Hypothalamus (tissue), 51 donors: ENCODE results near the gene WASL.

Experiments
- DNase-seq, 51 donors: peaks; one replicate each; lab custom pipeline; 2025; lab: John Stamatoyannopoulos, UW

Gene WASL

DNA sequence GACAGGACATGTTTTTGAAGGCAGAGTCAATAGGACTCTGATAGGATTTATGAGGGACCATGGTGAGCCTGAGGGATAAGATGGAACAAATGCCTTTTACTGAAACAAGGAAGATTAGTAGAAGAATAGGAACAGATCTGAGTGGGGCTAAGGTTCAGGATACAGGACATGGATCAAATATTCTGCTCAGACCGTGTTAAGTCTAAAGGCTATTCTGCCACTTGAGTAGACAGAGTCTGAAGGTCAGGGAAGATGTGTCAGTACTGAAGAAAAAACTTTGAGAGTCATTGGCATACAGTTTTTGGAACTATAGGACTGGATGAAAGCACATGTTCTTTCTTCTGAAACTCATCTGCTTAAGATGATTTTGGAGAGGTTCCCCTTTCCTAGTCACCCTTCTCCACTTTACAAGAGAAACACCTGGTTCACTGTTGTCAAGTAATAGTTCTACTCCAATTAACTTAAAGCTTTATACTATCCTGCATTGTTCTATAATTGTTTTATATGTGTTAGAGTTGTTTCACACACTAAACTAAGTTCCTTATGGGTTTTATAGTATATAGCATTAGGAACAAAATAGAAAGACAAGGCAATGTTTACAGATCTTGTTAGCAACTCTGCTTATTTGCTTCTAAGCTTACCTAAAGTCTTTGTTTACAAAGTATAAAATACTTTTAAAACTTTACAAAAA is 43.4 kb downstream of the WASL start:
- DNase-seq: no peak

- no peak for DNase-seq
These were observed 52.7 kb downstream of the WASL start for GRCh38 chr7:123695944-123696677.

DNA sequence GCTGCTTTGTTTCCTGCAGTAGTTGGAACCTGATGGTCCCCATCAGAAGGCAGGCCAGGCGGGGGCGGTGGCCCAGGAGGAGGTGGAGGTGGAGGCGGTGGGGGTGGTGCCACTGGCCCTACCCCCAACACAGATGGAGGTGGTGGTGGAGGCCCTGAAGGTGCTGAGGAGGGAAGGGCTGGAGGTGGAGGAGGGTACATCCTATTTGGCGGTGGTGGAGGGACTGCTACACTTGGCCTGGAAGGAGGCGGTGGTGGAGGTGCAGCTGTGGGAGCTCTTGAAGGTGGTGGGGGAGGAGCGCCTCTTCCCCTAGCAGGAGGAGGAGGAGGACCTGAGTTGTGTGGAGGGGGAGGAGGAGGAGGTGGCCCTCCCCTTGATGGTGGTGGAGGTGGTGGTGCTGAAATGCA is 56.3 kb downstream of the WASL start:
- no peak for DNase-seq

DNA sequence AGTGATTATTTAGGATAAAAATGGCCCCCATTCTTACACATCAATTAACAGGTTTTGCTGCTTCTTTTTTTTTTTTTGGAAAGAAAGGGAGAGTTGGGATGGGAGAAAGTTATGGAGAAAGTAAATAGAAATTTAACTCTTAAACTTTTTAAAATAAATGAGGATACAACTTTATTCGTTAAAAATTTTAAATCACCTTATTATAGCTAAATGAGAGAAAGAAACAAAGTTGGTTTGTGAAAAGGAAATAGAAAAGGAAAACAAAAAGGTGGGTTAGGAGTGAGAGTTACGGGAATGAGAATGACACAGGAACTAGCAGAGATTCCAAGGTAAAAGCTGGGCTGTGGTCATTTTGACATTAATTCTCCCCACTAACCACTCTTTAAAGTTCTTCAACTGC is 58.3 kb downstream of the WASL start:
- DNase-seq: no peak

- no peak for DNase-seq
These were observed 59.6 kb downstream of the WASL start for GRCh38 chr7:123689250-123689649.

- DNase-seq: no peak
These were observed 61.1 kb downstream of the WASL start for GRCh38 chr7:123687727-123688126.

DNA sequence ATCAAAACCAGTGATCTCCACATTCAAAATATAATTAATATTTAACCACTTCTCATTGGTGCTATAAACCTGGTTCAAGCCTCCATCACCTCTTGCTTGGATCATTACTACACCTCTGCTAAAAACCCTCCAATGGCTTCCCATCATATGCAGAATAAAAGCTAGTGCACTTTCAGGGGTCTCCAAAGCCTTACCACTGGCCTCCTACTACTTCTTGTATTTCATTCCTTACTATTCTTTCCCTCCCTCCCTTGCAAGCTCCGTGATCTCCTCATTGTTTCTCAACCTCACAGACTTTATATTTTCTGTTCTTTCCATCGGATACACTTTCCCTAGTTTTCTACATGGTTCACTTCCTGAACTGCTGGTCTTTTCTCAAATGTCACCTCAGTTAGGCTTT is 61.6 kb downstream of the WASL start:
- DNase-seq: no peak

DNA sequence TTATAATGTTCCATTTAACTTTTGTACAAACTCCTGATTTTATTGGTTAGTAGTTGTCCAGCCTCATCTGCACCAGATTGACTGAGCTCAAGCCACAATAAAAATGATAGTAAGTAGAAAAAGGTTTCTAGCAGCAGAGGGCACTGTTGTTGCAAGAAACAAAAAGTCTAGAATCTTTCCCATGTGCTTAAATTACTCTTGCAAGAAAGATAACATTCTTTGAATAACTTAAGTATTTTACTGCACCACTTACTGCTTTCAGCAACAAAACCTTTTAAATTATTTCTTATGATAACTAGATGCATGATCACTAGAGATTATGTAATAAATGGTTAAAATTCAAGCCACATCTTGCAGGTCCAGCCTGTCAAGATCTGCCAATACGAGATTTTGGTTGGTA is 66.1 kb downstream of the WASL start:
- peak in 1 of 51 donors; percentile 18 for DNase-seq

DNA sequence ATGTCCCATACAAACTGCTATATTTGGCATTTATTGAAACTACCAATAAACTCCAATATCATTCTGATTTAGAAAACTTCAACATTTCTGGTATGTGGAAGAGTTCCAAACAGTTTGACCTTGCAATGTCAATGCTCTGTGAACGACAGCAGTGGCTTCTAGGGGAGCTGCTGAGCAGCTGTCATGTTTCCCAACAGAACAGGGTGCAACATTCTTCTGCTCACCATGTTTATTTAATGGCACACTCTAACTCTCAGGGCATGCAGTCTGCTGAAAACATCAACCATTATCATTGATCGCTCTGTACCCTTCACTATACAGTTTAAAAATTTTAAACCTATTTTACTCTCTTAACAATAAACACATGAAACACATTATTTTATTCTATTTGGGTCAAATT is 67.2 kb downstream of the WASL start:
- DNase-seq: no peak

GRCh38 chr7:123680580-123680979 is 68.2 kb downstream of the WASL start:
- no peak for DNase-seq

DNA sequence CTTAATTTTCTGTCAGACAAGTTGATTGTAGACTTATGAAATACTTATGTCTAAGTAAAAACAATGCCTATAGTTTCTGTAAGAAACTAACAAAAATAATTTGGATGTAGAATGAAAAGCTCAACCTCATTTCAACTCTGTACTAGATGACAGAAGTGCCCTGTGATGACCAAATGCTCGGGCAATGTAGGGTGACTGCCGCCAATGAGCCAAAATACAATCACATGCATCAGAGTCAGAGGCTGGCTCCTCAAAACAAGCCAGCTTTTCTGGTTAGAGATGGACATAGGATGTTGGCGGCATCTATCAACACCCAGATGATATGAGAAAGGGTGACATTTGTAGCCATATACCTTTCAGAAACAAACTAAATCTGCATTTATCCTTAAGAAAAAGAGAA is 69.2 kb downstream of the WASL start:
- DNase-seq: no peak

DNA sequence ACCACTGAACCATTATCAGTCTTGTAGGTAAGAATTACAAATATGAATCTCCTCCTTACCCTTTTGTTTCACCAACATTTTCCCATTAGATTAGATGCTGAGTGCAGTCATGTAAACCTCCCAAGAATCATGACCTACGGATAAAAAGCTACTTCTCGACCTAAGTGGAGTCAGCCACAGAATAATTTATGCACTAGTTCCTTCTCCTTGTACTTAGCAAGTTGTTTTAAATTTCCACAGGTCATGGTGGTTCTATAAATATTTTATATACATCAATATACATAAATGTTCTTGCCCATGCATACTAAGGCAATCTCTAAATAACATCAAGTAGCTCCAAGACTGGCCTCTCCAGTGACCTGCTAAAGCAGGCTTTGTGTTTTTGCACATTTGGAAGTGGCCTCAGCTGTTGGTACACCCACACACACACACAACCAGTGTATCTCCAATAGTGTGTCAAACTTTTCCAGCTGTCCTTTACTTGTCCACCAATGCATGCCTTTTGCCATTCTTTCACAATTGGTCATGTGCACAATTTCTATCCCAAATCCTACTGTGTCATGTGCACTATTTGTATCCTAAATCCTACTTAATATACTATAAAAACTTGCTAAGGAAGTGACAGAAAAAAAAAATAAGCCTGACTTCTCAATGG is 71.6 kb downstream of the WASL start:
- DNase-seq: no peak

DNA sequence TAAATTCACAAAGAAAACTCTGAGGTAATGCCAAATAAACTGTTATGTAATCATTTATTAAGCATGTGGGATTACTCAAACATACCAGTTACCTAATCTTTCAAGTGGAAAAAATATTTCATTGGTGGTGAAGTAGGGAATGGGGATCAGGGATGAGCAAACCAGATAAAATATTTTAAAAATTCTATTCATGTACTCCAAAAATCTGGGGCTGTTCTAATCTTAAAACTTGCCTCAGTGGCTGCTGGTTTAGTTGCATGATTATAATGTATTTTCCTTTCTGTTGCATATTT is 73.7 kb downstream of the WASL start:
- no peak for DNase-seq

DNA sequence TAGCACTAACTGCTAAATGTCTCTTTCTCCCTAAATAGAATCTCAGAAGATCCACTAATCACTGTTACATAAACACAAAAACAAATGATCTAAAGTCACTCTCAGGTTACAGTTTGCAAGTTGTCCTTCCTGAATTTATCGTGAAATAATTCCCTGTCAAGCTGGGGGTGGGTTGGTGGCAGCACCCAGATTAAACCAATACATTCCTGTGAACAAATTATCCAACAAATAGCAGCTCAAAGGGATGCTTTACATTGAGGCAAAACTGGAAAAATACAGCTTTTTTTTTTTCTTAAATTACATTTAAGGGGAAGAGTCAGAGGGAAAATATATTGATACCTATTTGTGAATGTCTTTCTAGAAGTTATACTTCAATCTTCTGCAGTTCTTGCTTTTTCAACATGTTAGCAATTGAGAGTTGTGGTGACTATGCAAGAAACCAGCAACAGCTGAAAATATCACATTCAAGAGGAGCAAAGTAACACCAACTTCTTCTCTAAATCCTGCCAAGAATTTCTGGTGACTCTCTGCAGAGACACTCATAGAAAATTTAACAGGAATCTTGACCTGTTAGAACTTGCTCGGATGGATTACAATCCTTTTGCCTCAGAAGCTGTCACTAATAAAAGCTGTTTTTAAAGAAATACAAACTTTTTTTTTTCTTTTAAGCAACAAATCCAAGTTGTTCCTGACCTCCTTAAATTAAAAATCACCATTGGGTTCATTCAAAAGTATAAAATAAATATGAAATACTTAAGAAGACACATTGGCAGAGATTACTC is 74.2 kb downstream of the WASL start:
- no peak for DNase-seq

DNA sequence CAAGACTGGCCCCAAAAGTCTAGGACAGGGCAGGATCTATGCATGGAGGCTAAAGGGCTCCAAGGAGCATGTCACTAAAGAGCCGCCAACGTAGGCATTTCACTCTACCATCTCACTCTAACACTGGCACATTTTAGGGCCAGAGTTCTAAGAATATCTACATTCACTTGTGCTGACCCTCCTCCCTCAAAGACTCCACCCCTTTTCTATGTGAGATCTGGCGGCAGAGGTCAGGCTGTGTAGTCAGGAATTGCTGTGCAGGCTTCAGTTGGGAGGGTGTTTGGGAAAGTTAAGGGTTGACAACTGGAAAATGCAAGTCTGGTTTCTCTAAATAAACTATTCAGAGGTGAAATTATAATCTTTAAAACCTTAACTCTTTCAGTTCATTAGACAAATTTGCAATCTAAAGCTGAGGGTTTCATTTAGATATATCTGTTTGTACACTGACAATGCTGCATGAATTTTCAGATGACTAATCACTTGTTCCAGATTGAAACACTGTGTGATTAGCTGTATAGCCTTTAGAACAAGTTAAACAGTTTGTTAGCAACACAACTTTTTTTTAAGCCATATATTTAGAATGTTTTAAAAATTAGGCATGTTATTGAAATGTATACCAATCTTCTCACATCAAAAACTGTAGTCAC is 74.9 kb downstream of the WASL start:
- DNase-seq: no peak

DNA sequence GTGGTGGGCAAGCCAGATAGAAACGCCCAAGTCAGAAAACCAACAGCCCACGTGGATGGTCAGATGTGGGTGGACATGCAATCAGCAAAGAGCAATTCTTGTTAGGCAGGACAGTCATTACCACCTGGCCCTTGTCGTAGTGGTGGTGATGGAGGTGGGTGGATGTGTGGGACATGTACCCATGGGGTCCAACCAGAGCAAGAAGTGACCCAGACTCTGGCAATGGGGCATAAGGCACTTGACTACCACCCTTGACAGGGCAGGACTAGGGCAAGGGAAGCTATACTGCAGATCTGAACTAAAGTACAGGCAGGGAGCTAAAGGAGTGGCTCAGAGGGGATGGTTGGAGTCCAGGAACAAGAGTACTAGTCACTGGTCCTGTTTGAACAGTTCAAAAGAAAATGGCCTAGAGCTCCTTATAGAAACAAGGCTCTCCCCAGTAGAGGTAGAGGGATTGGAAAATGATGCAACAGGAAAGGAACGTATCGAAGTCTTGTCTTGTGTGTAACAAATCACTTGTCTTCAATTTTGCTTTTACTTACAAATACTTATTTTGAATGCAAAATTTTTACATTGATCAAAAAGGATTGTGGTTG is 75.6 kb downstream of the WASL start:
- DNase-seq: no peak

GRCh38 chr7:123669485-123669884 is 79.3 kb downstream of the WASL start:
- no peak for DNase-seq

DNA sequence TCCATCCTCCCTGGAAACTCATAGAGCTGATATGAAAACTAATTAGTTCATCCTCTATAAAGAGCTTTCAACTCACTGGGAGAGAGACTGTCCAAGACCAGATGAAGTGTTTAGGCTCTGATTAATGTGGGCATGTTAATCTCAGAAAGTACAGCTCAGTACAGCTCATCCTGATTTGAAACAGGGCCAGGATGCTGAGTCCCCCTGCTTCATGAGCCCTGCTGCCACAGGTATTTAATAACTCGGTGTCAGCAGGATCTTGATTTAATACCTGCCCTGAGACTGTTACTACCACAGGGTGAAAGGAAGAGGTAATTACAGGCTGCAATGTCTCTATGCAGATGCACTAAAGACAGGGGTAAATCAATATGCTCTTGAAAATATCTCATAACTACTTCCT is 82.3 kb downstream of the WASL start:
- DNase-seq: no peak

DNA sequence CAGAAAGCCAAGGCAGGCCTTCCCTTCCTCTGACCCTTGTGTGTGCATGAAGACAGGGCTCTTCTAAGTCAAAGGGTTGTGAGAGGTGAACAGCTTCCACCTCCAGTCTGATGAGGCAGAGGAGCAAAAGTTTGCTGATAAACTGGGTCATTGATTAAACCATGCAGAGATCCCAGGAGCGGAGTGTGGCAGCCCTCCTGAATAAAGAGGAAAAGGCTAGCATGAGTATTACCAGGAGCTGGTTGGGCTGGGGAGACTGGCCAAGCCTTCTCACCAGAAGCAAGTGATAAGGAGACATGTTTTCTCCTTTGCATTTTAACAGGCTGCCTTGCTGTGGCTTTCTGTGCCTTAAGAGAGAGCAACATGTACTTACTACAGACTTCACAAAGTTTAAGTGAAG is 82.9 kb downstream of the WASL start:
- DNase-seq: no peak

GRCh38 chr7:123665157-123665556 is 83.6 kb downstream of the WASL start:
- DNase-seq: no peak

DNA sequence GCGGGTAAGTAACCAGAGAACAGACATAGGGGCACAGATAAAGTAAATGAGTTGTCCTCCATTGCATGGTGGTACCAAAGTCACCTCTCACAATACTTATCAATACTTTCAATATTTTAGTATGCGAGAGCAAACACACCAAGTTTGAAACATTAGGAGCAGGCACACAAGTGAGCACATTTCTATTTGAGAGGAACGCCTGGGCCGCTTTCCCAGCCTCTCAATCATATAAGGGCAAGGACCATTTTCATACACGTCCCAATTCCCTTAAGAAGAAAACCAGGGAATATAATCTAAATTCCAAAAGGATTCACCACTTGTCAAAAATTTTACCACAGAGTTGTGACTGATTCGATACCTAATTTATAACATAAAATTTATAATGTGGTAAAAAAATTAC is 85.6 kb downstream of the WASL start:
- DNase-seq: no peak
